Vagina (tissue), 2 donors: ENCODE measurements around the gene HEXIM2. TPM values are rescaled to one million over a fixed set of nuclear protein-coding genes. Genes with fewer than 3 reads are reported as not detected.

Experiments used
- DNase-seq, 2 donors: peaks; one replicate each; pipeline ENCODE4 v3.0.0-alpha.2; 2017; ENCODE audit errors: extremely low spot score in 2 of 2
- H3K27ac ChIP-seq: fragments of 200-600 bp; sonication (generic); one replicate; pipeline ENCODE4 v1.5.1; 2019
- H3K27me3 ChIP-seq: fragments of 200-600 bp; sonication (generic); one replicate; pipeline ENCODE4 v1.5.1; 2019
- H3K36me3 ChIP-seq, 2 donors: fragments of 200-600 bp; sonication (generic); one replicate each; pipeline ENCODE4 v1.5.1; 2017 to 2019
- H3K4me1 ChIP-seq: fragments of 200-600 bp; sonication (generic); one replicate; pipeline ENCODE4 v1.5.1; 2019
- H3K4me3 ChIP-seq, 2 donors: fragments of 200-600 bp; sonication (generic); 1 replicate in 1 of 2; 2 replicates in 1 of 2; pipeline ENCODE4 v1.5.1; 2016 to 2019
- H3K9me3 ChIP-seq: fragments of 200-600 bp; sonication (generic); one replicate; pipeline ENCODE4 v1.5.1; 2019
- CTCF ChIP-seq, 3 experiments: fragments of 450-650 bp in 2 of 3; fragments of 200-600 bp in 1 of 3; sonication (generic) in 1 of 3; IDR thresholded peaks; one replicate each; pipeline ENCODE4 v1.5.1; 2017 to 2019; ENCODE audit warnings: antibody characterized with exemption in 3 of 3, mild to moderate bottlenecking in 2 of 3, moderate library complexity in 2 of 3
- POLR2A ChIP-seq, 2 donors: fragments of 450-650 bp; IDR thresholded peaks; one replicate each; pipeline ENCODE4 v1.6.1; 2017; ENCODE audit warnings: antibody characterized with exemption in 2 of 2, mild to moderate bottlenecking in 2 of 2, moderate library complexity in 2 of 2
- POLR2AphosphoS5 ChIP-seq, 2 donors: sonication (generic); formaldehyde crosslinking; IDR thresholded peaks; one replicate each; pipeline ENCODE4 v1.9.0; 2017; ENCODE audit warnings: antibody characterized with exemption in 2 of 2, mild to moderate bottlenecking in 2 of 2, low read depth in 1 of 2; ENCODE audit not compliant: insufficient read depth in 1 of 2
- intact Hi-C: fragments of 100-400 bp; cut with DNase I; formaldehyde crosslinking; loops from one replicate; pipeline ENCODE4 v1.15.1; 2023
- total RNA-seq: library from RNA; depleted of rRNA; stranded (reverse); fragments of >200 nt; gene quantifications from one replicate; pipeline ENCODE4 v1.2.3, GENCODE V29; 2016

Gene HEXIM2
- total RNA-seq, 1 donor from 2014 or later: 9.8 TPM

- Histone ChIP-seq H3K27ac (peak overlapping the region; percentile 98), H3K9me3 (no peaks in the 10 kb centered on the region), H3K4me1 (peaks cover 50% of the 10 kb centered on the region), H3K27me3 (no peaks in the 10 kb centered on the region), H3K4me3 (peak overlapping the region; percentile 40 to 43), H3K36me3 (peaks cover 0 to 8% of the 10 kb centered on the region in 2 donors)
- TF ChIP-seq CTCF (IDR thresholded peaks at IDR 0.05) (no peak), POLR2A (IDR thresholded peaks at IDR 0.05) (no peak), POLR2AphosphoS5 (IDR thresholded peaks at IDR 0.05; ENCODE audit: insufficient read depth in 1 of 2, low read depth in 1 of 2) (peak in 1 of 2 donors; percentile 56)
- intact Hi-C loops: no loop called here
- DNase-seq: no peak
Measured at GRCh38 chr17:45172541-45173286, 11.0 kb downstream of the HEXIM2 start.

GRCh38 chr17:45175759-45176115 is 14.1 kb downstream of the HEXIM2 start:
- intact Hi-C loops: no loop called here
- no peak for DNase-seq
- no peaks in the 10 kb centered on the region for H3K9me3 ChIP-seq
- peak overlapping the region; percentile 56 for H3K27ac ChIP-seq
- H3K4me1 ChIP-seq: peaks cover 39% of the 10 kb centered on the region
- no peak for TF ChIP-seq POLR2A (IDR thresholded peaks at IDR 0.05)
- TF ChIP-seq CTCF (IDR thresholded peaks at IDR 0.05): no peak
- no peak for TF ChIP-seq POLR2AphosphoS5 (IDR thresholded peaks at IDR 0.05; ENCODE audit: insufficient read depth in 1 of 2, low read depth in 1 of 2)
- no peaks in the 10 kb centered on the region for H3K36me3 ChIP-seq
- H3K4me3 ChIP-seq: no peak overlapping the region
- H3K27me3 ChIP-seq: no peaks in the 10 kb centered on the region

DNA sequence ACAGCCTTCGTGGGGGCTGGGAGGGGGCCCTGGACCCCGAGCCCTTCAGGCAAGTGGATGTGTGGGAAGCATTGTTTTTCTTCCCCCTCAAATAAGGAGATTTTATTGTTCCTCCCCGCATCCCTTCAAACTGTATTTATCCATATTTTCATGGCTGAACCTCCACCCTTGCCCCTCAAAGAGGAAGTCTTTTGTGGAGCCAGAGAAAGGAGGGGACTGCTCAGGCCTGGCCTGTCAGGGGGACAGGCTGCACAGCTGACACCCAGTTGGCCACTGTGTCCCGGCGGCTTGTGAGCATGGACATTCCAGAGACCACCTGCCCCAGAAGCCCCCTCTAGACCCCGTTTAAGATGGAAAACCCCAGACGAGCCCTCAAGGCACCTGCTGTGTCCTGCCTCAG is 15.9 kb downstream of the HEXIM2 start:
- H3K4me3 ChIP-seq: no peak overlapping the region
- H3K27ac ChIP-seq: no peak overlapping the region
- intact Hi-C loops: no loop called here
- H3K36me3 ChIP-seq: no peaks in the 10 kb centered on the region
- TF ChIP-seq POLR2A (IDR thresholded peaks at IDR 0.05) (no peak), CTCF (IDR thresholded peaks at IDR 0.05) (no peak), POLR2AphosphoS5 (IDR thresholded peaks at IDR 0.05; ENCODE audit: insufficient read depth in 1 of 2, low read depth in 1 of 2) (no peak)
- peaks cover 21% of the 10 kb centered on the region for H3K4me1 ChIP-seq
- H3K27me3 ChIP-seq: no peaks in the 10 kb centered on the region
- H3K9me3 ChIP-seq: no peaks in the 10 kb centered on the region
- no peak for DNase-seq

- intact Hi-C loops: no loop called here
- TF ChIP-seq POLR2AphosphoS5 (IDR thresholded peaks at IDR 0.05; ENCODE audit: insufficient read depth in 1 of 2, low read depth in 1 of 2) (no peak), CTCF (IDR thresholded peaks at IDR 0.05) (no peak), POLR2A (IDR thresholded peaks at IDR 0.05) (no peak)
- Histone ChIP-seq H3K4me1 (no peaks in the 10 kb centered on the region), H3K9me3 (no peaks in the 10 kb centered on the region), H3K4me3 (no peak overlapping the region), H3K27me3 (no peaks in the 10 kb centered on the region), H3K27ac (no peak overlapping the region), H3K36me3 (no peaks in the 10 kb centered on the region)
- DNase-seq: no peak
Measured at GRCh38 chr17:45184144-45184543, 22.5 kb downstream of the HEXIM2 start.

- no peaks in the 10 kb centered on the region for H3K9me3 ChIP-seq
- H3K4me1 ChIP-seq: no peaks in the 10 kb centered on the region
- no peak for TF ChIP-seq POLR2AphosphoS5 (IDR thresholded peaks at IDR 0.05; ENCODE audit: insufficient read depth in 1 of 2, low read depth in 1 of 2)
- TF ChIP-seq CTCF (IDR thresholded peaks at IDR 0.05): no peak
- intact Hi-C loops: no loop called here
- no peak for DNase-seq
- H3K36me3 ChIP-seq: no peaks in the 10 kb centered on the region
- no peak overlapping the region for H3K4me3 ChIP-seq
- H3K27ac ChIP-seq: no peak overlapping the region
- H3K27me3 ChIP-seq: no peaks in the 10 kb centered on the region
Measured at GRCh38 chr17:45186801-45187354, 25.2 kb downstream of the HEXIM2 start.
